Tibial nerve (tissue), 4 donors: ENCODE results near the gene ELAVL1. TPM values are rescaled to one million over a fixed set of nuclear protein-coding genes. Genes with fewer than 3 reads are reported as not detected.

Source experiments
- DNase-seq, 2 donors: peaks; one replicate each; pipeline ENCODE4 v3.0.0-alpha.2; 2019; ENCODE audit warnings: low spot score in 2 of 2
- H3K27ac ChIP-seq, 4 donors: fragments of 200-600 bp; sonication (generic) in 3 of 4; one replicate each; pipeline ENCODE4 v1.5.1; 2017 to 2019; ENCODE audit warnings: mild to moderate bottlenecking in 1 of 4
- H3K27me3 ChIP-seq, 2 donors: fragments of 200-600 bp; sonication (generic) in 1 of 2; one replicate each; pipeline versions ENCODE4 v1.5.1 to v1.6.0; 2017 to 2019
- H3K36me3 ChIP-seq, 3 donors: fragments of 200-600 bp; sonication (generic); one replicate each; pipeline ENCODE4 v1.5.1; 2018 to 2019
- H3K4me1 ChIP-seq, 4 donors: fragments of 200-600 bp; sonication (generic) in 3 of 4; one replicate each; pipeline ENCODE4 v1.5.1; 2017 to 2019
- H3K4me3 ChIP-seq, 4 donors: fragments of 200-600 bp; sonication (generic) in 3 of 4; one replicate each; pipeline ENCODE4 v1.5.1; 2017 to 2019; ENCODE audit warnings: mild to moderate bottlenecking in 1 of 4, moderate library complexity in 1 of 4
- H3K9me3 ChIP-seq, 4 donors: fragments of 200-600 bp; sonication (generic) in 3 of 4; one replicate each; pipeline ENCODE4 v1.5.1; 2017 to 2019
- CTCF ChIP-seq, 5 experiments: fragments of 200-600 bp in 3 of 5; fragments of 450-650 bp in 2 of 5; sonication (generic) in 3 of 5; IDR thresholded peaks; one replicate each; pipeline ENCODE4 v1.5.1; 2016 to 2019; ENCODE audit warnings: antibody characterized with exemption in 5 of 5, mild to moderate bottlenecking in 3 of 5, moderate library complexity in 2 of 5
- EP300 ChIP-seq, 2 donors: sonication (generic); formaldehyde crosslinking; IDR thresholded peaks; one replicate each; pipeline ENCODE4 v1.6.1; 2017; ENCODE audit warnings: antibody characterized with exemption in 2 of 2, mild to moderate bottlenecking in 1 of 2
- POLR2A ChIP-seq, 2 donors: fragments of 450-650 bp; IDR thresholded peaks; one replicate each; pipeline ENCODE4 v1.6.1; 2017; ENCODE audit warnings: antibody characterized with exemption in 2 of 2, mild to moderate bottlenecking in 2 of 2, moderate library complexity in 2 of 2
- whole genome bisulfite sequencing, 2 donors: methylation state at CpG; one replicate each; pipeline ENCODE4 v1.1.5; 2018; 5-methylcytosine and 5-hydroxymethylcytosine counted together
- total RNA-seq, 4 donors: library from RNA; depleted of rRNA; stranded (reverse); fragments of >200 nt; gene quantifications; one replicate each; pipeline ENCODE4 v1.1.0, GENCODE V29; 2016

The ELAVL1 gene
- total RNA-seq, 4 donors from 2014 or later, result 25.8 to 36.4 (median 27.7) TPM

GRCh38 chr19:7971553-7972520 lies 33.6 kb downstream of the ELAVL1 start:
- 81 to 84% methylated on average over 29 to 32 of the region's 35 CpGs for WGBS, 2 donors
- DNase-seq, result no peak
- no peaks in the 10 kb centered on the region for H3K9me3 ChIP-seq
- H3K36me3 ChIP-seq, result peaks cover 0 to 94% (median 11%) of the 10 kb centered on the region in 3 donors
- H3K27me3 ChIP-seq, result no peaks in the 10 kb centered on the region
- H3K4me3 ChIP-seq, result no peak overlapping the region
- H3K27ac ChIP-seq, result no peak overlapping the region
- no peak for TF ChIP-seq CTCF (IDR thresholded peaks at IDR 0.05)
- TF ChIP-seq EP300 (IDR thresholded peaks at IDR 0.05), result no peak
- no peak for TF ChIP-seq POLR2A (IDR thresholded peaks at IDR 0.05)
- no peaks in the 10 kb centered on the region for H3K4me1 ChIP-seq

GRCh38 chr19:7970716-7971448 lies 34.6 kb downstream of the ELAVL1 start:
- Histone ChIP-seq H3K9me3 (no peaks in the 10 kb centered on the region), H3K27ac (no peak overlapping the region), H3K4me1 (no peaks in the 10 kb centered on the region), H3K4me3 (no peak overlapping the region), H3K36me3 (peaks cover 0 to 97% (median 20%) of the 10 kb centered on the region in 3 donors), H3K27me3 (no peaks in the 10 kb centered on the region)
- peak in 1 of 2 donors; percentile 23 for DNase-seq
- 61 to 70% methylated on average over 11 to 12 of the region's 12 CpGs for WGBS, 2 donors
- TF ChIP-seq EP300 (IDR thresholded peaks at IDR 0.05) (no peak), POLR2A (IDR thresholded peaks at IDR 0.05) (no peak), CTCF (IDR thresholded peaks at IDR 0.05) (peak; percentile 52 to 69 (median 53))

- H3K4me3 ChIP-seq, result no peak overlapping the region
- H3K27me3 ChIP-seq, result no peaks in the 10 kb centered on the region
- no peaks in the 10 kb centered on the region for H3K9me3 ChIP-seq
- no peak for DNase-seq
- peaks cover 0 to 97% (median 20%) of the 10 kb centered on the region in 3 donors for H3K36me3 ChIP-seq
- H3K27ac ChIP-seq, result no peak overlapping the region
- no peak for TF ChIP-seq CTCF (IDR thresholded peaks at IDR 0.05)
- no peak for TF ChIP-seq POLR2A (IDR thresholded peaks at IDR 0.05)
- TF ChIP-seq EP300 (IDR thresholded peaks at IDR 0.05), result no peak
- WGBS, 2 donors, result 81 to 87% methylated on average over 11 of the region's 11 CpGs
- no peaks in the 10 kb centered on the region for H3K4me1 ChIP-seq
Observed at GRCh38 chr19:7969555-7969939, 35.9 kb downstream of the ELAVL1 start.

GRCh38 chr19:7968796-7969554 lies 36.5 kb downstream of the ELAVL1 start:
- H3K27me3 ChIP-seq, result no peaks in the 10 kb centered on the region
- no peak for TF ChIP-seq EP300 (IDR thresholded peaks at IDR 0.05)
- no peak for TF ChIP-seq CTCF (IDR thresholded peaks at IDR 0.05)
- TF ChIP-seq POLR2A (IDR thresholded peaks at IDR 0.05), result no peak
- no peak overlapping the region for H3K27ac ChIP-seq
- no peaks in the 10 kb centered on the region for H3K9me3 ChIP-seq
- H3K4me1 ChIP-seq, result no peaks in the 10 kb centered on the region
- no peak overlapping the region for H3K4me3 ChIP-seq
- DNase-seq, result no peak
- 80 to 87% methylated on average over 19 to 20 of the region's 20 CpGs for WGBS, 2 donors
- peaks cover 0 to 97% (median 23%) of the 10 kb centered on the region in 3 donors for H3K36me3 ChIP-seq
